HepG2 (cell line): ENCODE measurements around the gene RABL6. TPM values are rescaled to one million over a fixed set of nuclear protein-coding genes. Genes with fewer than 3 reads are reported as not detected.

Source experiments
- ARNT ChIP-seq: fragments of 450-650 bp; IDR thresholded peaks from 2 replicates; pipeline ENCODE4 v1.6.1; 2017
- ELF4 ChIP-seq: sonication (generic); formaldehyde crosslinking; IDR thresholded peaks from 2 replicates; pipeline ENCODE4 v1.5.0; 2020; ENCODE audit warnings: missing genetic modification reagents, mild to moderate bottlenecking, moderate library complexity, borderline replicate concordance
- FLYWCH1 ChIP-seq: sonication (generic); formaldehyde crosslinking; IDR thresholded peaks from 2 replicates; pipeline ENCODE4 v1.8.1; 2023; ENCODE audit warnings: mild to moderate bottlenecking, missing genetic modification reagents
- HES4 ChIP-seq: sonication (generic); formaldehyde crosslinking; IDR thresholded peaks from 2 replicates; pipeline ENCODE4 v1.9.0; 2021; ENCODE audit warnings: mild to moderate bottlenecking, missing genetic modification reagents, borderline replicate concordance
- HNRNPL ChIP-seq: fragments of 200-400 bp; formaldehyde crosslinking; IDR thresholded peaks from 2 replicates; pipeline ENCODE4 v1.6.1; 2017; ENCODE audit warnings: mild to moderate bottlenecking, low read depth, low read length
- MIER3 ChIP-seq: IDR thresholded peaks from 2 replicates; pipeline ENCODE4 v1.6.1; 2016; ENCODE audit warnings: missing compliant biosample characterization, borderline replicate concordance
- MZF1 ChIP-seq: sonication (generic); formaldehyde crosslinking; IDR thresholded peaks from 2 replicates; pipeline ENCODE4 v1.8.1; 2023; ENCODE audit warnings: mild to moderate bottlenecking, missing genetic modification reagents, borderline replicate concordance
- POLR2G ChIP-seq: fragments of 200-400 bp; formaldehyde crosslinking; IDR thresholded peaks from 2 replicates; pipeline ENCODE4 v1.6.1; 2018; ENCODE audit warnings: mild to moderate bottlenecking, low read depth, low read length, moderate library complexity
- RBM39 ChIP-seq: fragments of 200-400 bp; formaldehyde crosslinking; IDR thresholded peaks from one replicate; pipeline ENCODE4 v1.6.1; 2018; ENCODE audit warnings: antibody characterized with exemption, mild to moderate bottlenecking, low read depth, low read length; ENCODE audit not compliant: poor library complexity, severe bottlenecking
- RNF219 ChIP-seq: sonication (generic); formaldehyde crosslinking; IDR thresholded peaks from 2 replicates; pipeline ENCODE4 v1.5.0; 2020; ENCODE audit warnings: mild to moderate bottlenecking, missing genetic modification reagents
- SP4 ChIP-seq: sonication (generic); formaldehyde crosslinking; IDR thresholded peaks from 2 replicates; pipeline ENCODE4 v1.8.1; 2023; ENCODE audit warnings: mild to moderate bottlenecking, missing genetic modification reagents
- ZBTB3 ChIP-seq: sonication (generic); formaldehyde crosslinking; IDR thresholded peaks from 2 replicates; pipeline ENCODE4 v1.4.0; 2020; ENCODE audit warnings: low read depth, mild to moderate bottlenecking, moderate library complexity, missing genetic modification reagents, borderline replicate concordance
- ZNF234 ChIP-seq: sonication (generic); formaldehyde crosslinking; conservative IDR thresholded peaks from 2 replicates; pipeline ENCODE4 v1.5.1; 2020; ENCODE audit warnings: mild to moderate bottlenecking, missing genetic modification reagents
- ZNF251 ChIP-seq: sonication (generic); formaldehyde crosslinking; IDR thresholded peaks from 2 replicates; pipeline ENCODE4 v1.9.0; 2021; ENCODE audit warnings: mild to moderate bottlenecking, missing genetic modification reagents
- ZNF276 ChIP-seq: sonication (generic); formaldehyde crosslinking; IDR thresholded peaks from 2 replicates; pipeline ENCODE4 v1.4.0; 2020; ENCODE audit warnings: mild to moderate bottlenecking, low read depth, missing genetic modification reagents
- ZNF563 ChIP-seq: sonication (generic); formaldehyde crosslinking; IDR thresholded peaks from 2 replicates; pipeline ENCODE4 v1.8.0; 2022; ENCODE audit warnings: mild to moderate bottlenecking, moderate library complexity, missing genetic modification reagents
- ZNF605 ChIP-seq: sonication (generic); formaldehyde crosslinking; IDR thresholded peaks from 2 replicates; pipeline ENCODE4 v1.8.0; 2022; ENCODE audit warnings: mild to moderate bottlenecking, missing genetic modification reagents
- ZNF777 ChIP-seq: sonication (generic); formaldehyde crosslinking; IDR thresholded peaks from 2 replicates; pipeline ENCODE4 v1.4.0; 2020; ENCODE audit warnings: missing genetic modification reagents
- polyA plus RNA-seq, 8 experiments: library from polyadenylated mRNA; depleted of rRNA in 3 of 8; stranded (reverse) in 7 of 8; unstranded in 1 of 8; fragments of >200 nt; fragmentation: Illumina TruSeq in 4 of 8; extraction: Trizol in 4 of 8; gene quantifications; 2 replicates each; pipeline versions ENCODE4 v1.2.1 to v1.2.3, GENCODE V29; 2011 to 2016; ENCODE audit warnings: low read depth in 4 of 8, missing spikeins in 1 of 8, mixed read lengths in 1 of 8; ENCODE audit not compliant: insufficient read depth in 1 of 8
- total RNA-seq, 5 experiments: library from RNA; depleted of rRNA; stranded (reverse); fragments of >200 nt; fragmentation: Illumina TruSeq; extraction: Trizol; gene quantifications; 2 replicates each; pipeline ENCODE4 v1.2.3, GENCODE V29; 2016; ENCODE audit warnings: low read depth in 1 of 5
- TF ChIP-seq, protein P1 (sequence below): sonication (generic); formaldehyde crosslinking; IDR thresholded peaks from 2 replicates; pipeline ENCODE4 v1.4.0; 2020; ENCODE audit warnings: missing genetic modification reagents, borderline replicate concordance
- TF ChIP-seq, protein P2 (sequence below): sonication (generic); formaldehyde crosslinking; IDR thresholded peaks from 2 replicates; pipeline ENCODE4 v1.5.0; 2020; ENCODE audit warnings: missing genetic modification reagents

RABL6 gene
- total and polyA plus RNA-seq, 2 of the 13 experiments (the other 11 are each of a cell fraction or from before 2014, with no cell fraction given) = 81.5 to 125 TPM

GRCh38 chr9:136849038-136849959, 41.6 kb downstream of the RABL6 start, which contains the start of gene PHPT1 (continued):
- TF ChIP-seq, protein P1, sequence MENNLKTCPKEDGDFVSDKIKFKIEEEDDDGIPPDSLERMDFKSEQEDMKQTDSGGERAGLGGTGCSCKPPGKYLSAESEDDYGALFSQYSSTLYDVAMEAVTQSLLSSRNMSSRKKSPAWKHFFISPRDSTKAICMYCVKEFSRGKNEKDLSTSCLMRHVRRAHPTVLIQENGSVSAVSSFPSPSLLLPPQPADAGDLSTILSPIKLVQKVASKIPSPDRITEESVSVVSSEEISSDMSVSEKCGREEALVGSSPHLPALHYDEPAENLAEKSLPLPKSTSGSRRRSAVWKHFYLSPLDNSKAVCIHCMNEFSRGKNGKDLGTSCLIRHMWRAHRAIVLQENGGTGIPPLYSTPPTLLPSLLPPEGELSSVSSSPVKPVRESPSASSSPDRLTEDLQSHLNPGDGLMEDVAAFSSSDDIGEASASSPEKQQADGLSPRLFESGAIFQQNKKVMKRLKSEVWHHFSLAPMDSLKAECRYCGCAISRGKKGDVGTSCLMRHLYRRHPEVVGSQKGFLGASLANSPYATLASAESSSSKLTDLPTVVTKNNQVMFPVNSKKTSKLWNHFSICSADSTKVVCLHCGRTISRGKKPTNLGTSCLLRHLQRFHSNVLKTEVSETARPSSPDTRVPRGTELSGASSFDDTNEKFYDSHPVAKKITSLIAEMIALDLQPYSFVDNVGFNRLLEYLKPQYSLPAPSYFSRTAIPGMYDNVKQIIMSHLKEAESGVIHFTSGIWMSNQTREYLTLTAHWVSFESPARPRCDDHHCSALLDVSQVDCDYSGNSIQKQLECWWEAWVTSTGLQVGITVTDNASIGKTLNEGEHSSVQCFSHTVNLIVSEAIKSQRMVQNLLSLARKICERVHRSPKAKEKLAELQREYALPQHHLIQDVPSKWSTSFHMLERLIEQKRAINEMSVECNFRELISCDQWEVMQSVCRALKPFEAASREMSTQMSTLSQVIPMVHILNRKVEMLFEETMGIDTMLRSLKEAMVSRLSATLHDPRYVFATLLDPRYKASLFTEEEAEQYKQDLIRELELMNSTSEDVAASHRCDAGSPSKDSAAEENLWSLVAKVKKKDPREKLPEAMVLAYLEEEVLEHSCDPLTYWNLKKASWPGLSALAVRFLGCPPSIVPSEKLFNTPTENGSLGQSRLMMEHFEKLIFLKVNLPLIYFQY (CRISPR knock-in tag) = 0 out of 2 replicates have a peak, but pooled peaks have one; percentile 17
- TF ChIP-seq, protein P2, sequence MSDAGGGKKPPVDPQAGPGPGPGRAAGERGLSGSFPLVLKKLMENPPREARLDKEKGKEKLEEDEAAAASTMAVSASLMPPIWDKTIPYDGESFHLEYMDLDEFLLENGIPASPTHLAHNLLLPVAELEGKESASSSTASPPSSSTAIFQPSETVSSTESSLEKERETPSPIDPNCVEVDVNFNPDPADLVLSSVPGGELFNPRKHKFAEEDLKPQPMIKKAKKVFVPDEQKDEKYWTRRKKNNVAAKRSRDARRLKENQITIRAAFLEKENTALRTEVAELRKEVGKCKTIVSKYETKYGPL (CRISPR knock-in tag) = no peak
- TF ChIP-seq ZNF276 (CRISPR knock-in tag) = no peak
- TF ChIP-seq MIER3 = peak; percentile 61; the same call in 1 of the 2 replicates
- TF ChIP-seq POLR2G = peak; percentile 89
- TF ChIP-seq HES4 = peak; percentile 69; the same call in 1 of the 2 replicates
- TF ChIP-seq ELF4 (CRISPR knock-in tag) = no peak
- peak; percentile 88; the same call in 1 of the 2 replicates for TF ChIP-seq HNRNPL
- TF ChIP-seq MZF1 (CRISPR knock-in tag) = no peak
- no peak for TF ChIP-seq ARNT
- TF ChIP-seq SP4 (CRISPR knock-in tag) = peak; percentile 75
- peak; percentile 67 for TF ChIP-seq RBM39
- TF ChIP-seq FLYWCH1 = no peak
- no peak; the same call in 1 of the 2 replicates for TF ChIP-seq ZBTB3 (CRISPR knock-in tag)
- peak; percentile 60; the same call in 1 of the 2 replicates for TF ChIP-seq ZNF777 (CRISPR knock-in tag)
- TF ChIP-seq ZNF605 = no peak; the same call in 1 of the 2 replicates
- TF ChIP-seq RNF219 (CRISPR knock-in tag) = no peak
- TF ChIP-seq ZNF234 (CRISPR knock-in tag) = no peak
- TF ChIP-seq ZNF563 (CRISPR knock-in tag) = peak; percentile 35; the same call in 1 of the 2 replicates
- TF ChIP-seq ZNF251 (CRISPR knock-in tag) = no peak
